ENCODE data around the gene PRELP.
"Not testable (repeated sequence)": the region's sequence is repeated elsewhere in the genome, so short reads cannot be mapped to it uniquely, and the experiment has no call there.

The PRELP gene

GRCh38 chr1:203475012-203475981 lies at the start of gene PRELP:
TSS of gene PRELP (plus strand) at chr1:203475806. CDS start at chr1:203483185, 7,379 bp downstream.
- DNase-seq (ENCODE audit: low read depth in 4 of 4, low spot score in 1 of 4) = no peak

GRCh38 chr1:203426366-203426765 lies 49.2 kb upstream of the PRELP start:
- no peak for DNase-seq (ENCODE audit: low read depth in 4 of 4, low spot score in 1 of 4)

- DNase-seq (ENCODE audit: low read depth in 4 of 4, low spot score in 1 of 4) = no peak
Observed at GRCh38 chr1:203426870-203427269, 48.7 kb upstream of the PRELP start.

GRCh38 chr1:203427451-203427850 lies 48.2 kb upstream of the PRELP start:
- no peak for DNase-seq (ENCODE audit: low read depth in 4 of 4, low spot score in 1 of 4)

GRCh38 chr1:203428981-203429599 lies 46.5 kb upstream of the PRELP start:
- DNase-seq (ENCODE audit: low read depth in 4 of 4, low spot score in 1 of 4) = no peak

GRCh38 chr1:203435615-203436014 lies 40.0 kb upstream of the PRELP start:
- DNase-seq (ENCODE audit: low read depth in 4 of 4, low spot score in 1 of 4) = no peak

GRCh38 chr1:203437696-203438315 lies 37.8 kb upstream of the PRELP start:
- no peak for DNase-seq (ENCODE audit: low read depth in 4 of 4, low spot score in 1 of 4)

GRCh38 chr1:203439131-203439730 lies 36.4 kb upstream of the PRELP start:
- DNase-seq (ENCODE audit: low read depth in 4 of 4, low spot score in 1 of 4) = no peak

GRCh38 chr1:203440771-203441170 lies 34.8 kb upstream of the PRELP start:
- no peak for DNase-seq (ENCODE audit: low read depth in 4 of 4, low spot score in 1 of 4)

GRCh38 chr1:203441766-203442165 lies 33.8 kb upstream of the PRELP start:
- DNase-seq (ENCODE audit: low read depth in 4 of 4, low spot score in 1 of 4) = no peak

GRCh38 chr1:203442821-203443220 lies 32.8 kb upstream of the PRELP start:
- no peak for DNase-seq (ENCODE audit: low read depth in 4 of 4, low spot score in 1 of 4)

GRCh38 chr1:203443296-203443695 lies 32.3 kb upstream of the PRELP start:
- DNase-seq (ENCODE audit: low read depth in 4 of 4, low spot score in 1 of 4) = no peak

- no peak for DNase-seq (ENCODE audit: low read depth in 4 of 4, low spot score in 1 of 4)
Observed at GRCh38 chr1:203444171-203444576, 31.4 kb upstream of the PRELP start.

- DNase-seq (ENCODE audit: low read depth in 4 of 4, low spot score in 1 of 4) = no peak
Observed at GRCh38 chr1:203447151-203447550, 28.5 kb upstream of the PRELP start.

GRCh38 chr1:203447598-203447997 lies 28.0 kb upstream of the PRELP start:
- DNase-seq (ENCODE audit: low read depth in 4 of 4, low spot score in 1 of 4) = not testable (repeated sequence)

- DNase-seq (ENCODE audit: low read depth in 4 of 4, low spot score in 1 of 4) = no peak
Observed at GRCh38 chr1:203448521-203449061, 27.0 kb upstream of the PRELP start.

GRCh38 chr1:203450001-203450400 lies 25.6 kb upstream of the PRELP start:
- DNase-seq (ENCODE audit: low read depth in 4 of 4, low spot score in 1 of 4) = no peak

GRCh38 chr1:203450479-203451149 lies 25.0 kb upstream of the PRELP start:
- no peak for DNase-seq (ENCODE audit: low read depth in 4 of 4, low spot score in 1 of 4)

GRCh38 chr1:203451836-203452784 lies 23.5 kb upstream of the PRELP start:
- no peak for DNase-seq (ENCODE audit: low read depth in 4 of 4, low spot score in 1 of 4)
